ENCODE measurements around the gene GOLPH3L.

GOLPH3L gene

DNA sequence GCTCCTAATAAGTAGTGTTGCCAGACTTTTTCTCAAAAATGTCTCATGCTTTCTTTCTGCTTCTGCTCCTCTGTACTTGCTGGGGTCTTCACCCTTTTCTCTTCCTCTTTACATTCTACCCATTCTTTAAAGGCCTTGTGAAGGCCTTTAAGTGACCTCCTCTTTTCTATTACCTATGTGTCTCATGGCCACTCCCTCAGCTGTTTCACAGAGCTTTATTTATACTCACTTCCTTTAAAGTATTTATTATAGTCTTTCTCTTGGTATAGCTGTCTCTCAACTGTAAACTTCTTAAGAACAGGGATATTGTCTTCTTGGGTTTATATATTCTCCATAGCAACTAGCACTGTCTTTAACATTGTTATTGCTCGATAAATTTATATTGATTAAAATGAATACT, 792 bp downstream of the GOLPH3L start:
- Histone ChIP-seq H3K27me3 (ENCODE audit: low read depth, low read length) (no peaks in the 10 kb centered on the region), H3K4me1 (ENCODE audit: control insufficient read depth in 1 of 2, insufficient read depth in 2 of 2, low read length in 2 of 2) (peaks cover 3 to 10% of the 10 kb centered on the region in 2 donors), H3K36me3 (ENCODE audit: control insufficient read depth in 1 of 2, insufficient read depth in 2 of 2, low read length in 2 of 2) (peaks cover 3 to 7% of the 10 kb centered on the region in 2 donors), H3K4me3 (ENCODE audit: low read depth in 1 of 2, low read length in 2 of 2) (peak overlapping the region; percentile 78 to 80), H3K9me3 (ENCODE audit: control insufficient read depth in 1 of 2, low read length in 2 of 2) (no peaks in the 10 kb centered on the region), H3K27ac (ENCODE audit: low read length) (peak overlapping the region; percentile 65)

GRCh38 chr1:150695561-150695960, 1.4 kb downstream of the GOLPH3L start:
- H3K4me3 ChIP-seq (ENCODE audit: low read depth in 1 of 2, low read length in 2 of 2), result no peak overlapping the region
- no peak overlapping the region for H3K27ac ChIP-seq (ENCODE audit: low read length)
- peaks cover 3 to 10% of the 10 kb centered on the region in 2 donors for H3K4me1 ChIP-seq (ENCODE audit: control insufficient read depth in 1 of 2, insufficient read depth in 2 of 2, low read length in 2 of 2)
- no peaks in the 10 kb centered on the region for H3K9me3 ChIP-seq (ENCODE audit: control insufficient read depth in 1 of 2, low read length in 2 of 2)
- H3K36me3 ChIP-seq (ENCODE audit: control insufficient read depth in 1 of 2, insufficient read depth in 2 of 2, low read length in 2 of 2), result peaks cover 3 to 11% of the 10 kb centered on the region in 2 donors
- no peaks in the 10 kb centered on the region for H3K27me3 ChIP-seq (ENCODE audit: low read depth, low read length)

- Histone ChIP-seq H3K4me3 (ENCODE audit: low read depth in 1 of 2, low read length in 2 of 2) (no peak overlapping the region), H3K27ac (ENCODE audit: low read length) (no peak overlapping the region), H3K4me1 (ENCODE audit: control insufficient read depth in 1 of 2, insufficient read depth in 2 of 2, low read length in 2 of 2) (peaks cover 3 to 10% of the 10 kb centered on the region in 2 donors), H3K36me3 (ENCODE audit: control insufficient read depth in 1 of 2, insufficient read depth in 2 of 2, low read length in 2 of 2) (peaks cover 3 to 18% of the 10 kb centered on the region in 2 donors), H3K27me3 (ENCODE audit: low read depth, low read length) (no peaks in the 10 kb centered on the region), H3K9me3 (ENCODE audit: control insufficient read depth in 1 of 2, low read length in 2 of 2) (no peaks in the 10 kb centered on the region)
Observed at GRCh38 chr1:150692720-150693119, 4.2 kb downstream of the GOLPH3L start.

GRCh38 chr1:150688763-150689162, 8.2 kb downstream of the GOLPH3L start:
- no peaks in the 10 kb centered on the region for H3K27me3 ChIP-seq (ENCODE audit: low read depth, low read length)
- no peak overlapping the region for H3K27ac ChIP-seq (ENCODE audit: low read length)
- H3K4me1 ChIP-seq (ENCODE audit: control insufficient read depth in 1 of 2, insufficient read depth in 2 of 2, low read length in 2 of 2), result no peaks in the 10 kb centered on the region
- H3K4me3 ChIP-seq (ENCODE audit: low read depth in 1 of 2, low read length in 2 of 2), result no peak overlapping the region
- H3K9me3 ChIP-seq (ENCODE audit: control insufficient read depth in 1 of 2, low read length in 2 of 2), result no peaks in the 10 kb centered on the region
- peaks cover 0 to 18% of the 10 kb centered on the region in 2 donors for H3K36me3 ChIP-seq (ENCODE audit: control insufficient read depth in 1 of 2, insufficient read depth in 2 of 2, low read length in 2 of 2)

DNA sequence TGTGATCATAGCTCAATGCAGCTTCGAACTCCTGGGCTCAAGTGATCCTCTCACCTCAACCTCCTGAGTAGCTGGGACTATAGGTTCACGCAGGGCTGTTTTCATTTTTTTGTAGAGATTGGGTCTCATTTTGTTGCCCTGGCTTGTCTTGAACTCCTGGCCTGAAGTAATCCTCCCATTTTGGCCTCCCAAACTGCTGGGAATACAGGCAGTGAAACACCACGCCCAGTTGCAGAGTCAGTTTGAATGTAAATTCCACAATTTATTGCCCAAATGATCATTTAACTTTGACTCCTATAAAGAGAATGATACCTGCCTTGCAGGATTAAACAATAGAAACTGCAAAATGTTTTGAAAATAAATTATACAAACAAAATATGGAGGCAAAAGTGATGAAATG, 10.7 kb downstream of the GOLPH3L start:
- H3K27ac ChIP-seq (ENCODE audit: low read length), result no peak overlapping the region
- no peaks in the 10 kb centered on the region for H3K9me3 ChIP-seq (ENCODE audit: control insufficient read depth in 1 of 2, low read length in 2 of 2)
- no peak overlapping the region for H3K4me3 ChIP-seq (ENCODE audit: low read depth in 1 of 2, low read length in 2 of 2)
- H3K36me3 ChIP-seq (ENCODE audit: control insufficient read depth in 1 of 2, insufficient read depth in 2 of 2, low read length in 2 of 2), result peaks cover 3 to 12% of the 10 kb centered on the region in 2 donors
- no peaks in the 10 kb centered on the region for H3K27me3 ChIP-seq (ENCODE audit: low read depth, low read length)
- no peaks in the 10 kb centered on the region for H3K4me1 ChIP-seq (ENCODE audit: control insufficient read depth in 1 of 2, insufficient read depth in 2 of 2, low read length in 2 of 2)

DNA sequence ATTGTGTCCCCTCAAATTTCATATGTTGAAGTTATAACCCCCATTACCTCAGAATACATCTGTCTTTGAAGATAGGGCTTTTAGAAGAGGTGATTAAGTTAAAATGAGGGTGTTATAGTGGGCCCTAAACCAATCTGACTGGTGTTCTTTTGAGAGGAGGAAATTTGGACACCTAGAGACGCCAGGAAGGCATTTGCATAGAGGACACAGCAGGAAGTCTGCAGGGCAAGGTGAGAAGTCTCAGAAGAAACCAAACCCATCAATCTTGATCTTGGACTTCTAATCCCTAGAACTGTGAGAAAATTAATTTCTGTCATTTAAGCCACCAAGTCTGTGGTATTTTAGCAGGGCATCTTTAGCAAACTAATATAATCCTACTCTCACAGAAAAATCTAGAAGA, 13.0 kb downstream of the GOLPH3L start:
- no peak overlapping the region for H3K4me3 ChIP-seq (ENCODE audit: low read depth in 1 of 2, low read length in 2 of 2)
- no peaks in the 10 kb centered on the region for H3K9me3 ChIP-seq (ENCODE audit: control insufficient read depth in 1 of 2, low read length in 2 of 2)
- H3K36me3 ChIP-seq (ENCODE audit: control insufficient read depth in 1 of 2, insufficient read depth in 2 of 2, low read length in 2 of 2), result peaks cover 0 to 3% of the 10 kb centered on the region in 2 donors
- H3K27me3 ChIP-seq (ENCODE audit: low read depth, low read length), result no peaks in the 10 kb centered on the region
- H3K27ac ChIP-seq (ENCODE audit: low read length), result no peak overlapping the region
- no peaks in the 10 kb centered on the region for H3K4me1 ChIP-seq (ENCODE audit: control insufficient read depth in 1 of 2, insufficient read depth in 2 of 2, low read length in 2 of 2)

DNA sequence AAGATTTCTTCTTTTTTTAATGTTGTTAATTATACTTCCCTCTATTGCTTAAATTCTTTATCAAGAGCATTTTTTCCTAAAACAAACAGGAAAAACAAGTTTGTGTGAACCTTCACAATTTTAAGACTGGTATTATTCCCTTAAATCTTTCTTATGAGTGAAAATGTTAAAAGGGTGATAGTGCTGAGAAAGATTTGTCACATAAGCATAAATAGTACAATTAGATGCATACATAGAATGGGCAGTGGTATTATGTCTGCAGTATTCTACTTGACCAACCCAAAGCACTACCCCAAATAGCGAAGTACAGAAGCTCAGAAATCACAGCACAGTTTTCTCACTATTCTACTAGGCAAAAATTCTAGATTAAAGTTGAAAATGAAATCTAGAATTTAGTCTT, 18.0 kb downstream of the GOLPH3L start:
- H3K4me3 ChIP-seq (ENCODE audit: low read depth in 1 of 2, low read length in 2 of 2), result no peak overlapping the region
- H3K36me3 ChIP-seq (ENCODE audit: control insufficient read depth in 1 of 2, insufficient read depth in 2 of 2, low read length in 2 of 2), result peaks cover 3% of the 10 kb centered on the region in 2 donors
- no peak overlapping the region for H3K27ac ChIP-seq (ENCODE audit: low read length)
- no peaks in the 10 kb centered on the region for H3K4me1 ChIP-seq (ENCODE audit: control insufficient read depth in 1 of 2, insufficient read depth in 2 of 2, low read length in 2 of 2)
- no peaks in the 10 kb centered on the region for H3K9me3 ChIP-seq (ENCODE audit: control insufficient read depth in 1 of 2, low read length in 2 of 2)
- no peaks in the 10 kb centered on the region for H3K27me3 ChIP-seq (ENCODE audit: low read depth, low read length)

DNA sequence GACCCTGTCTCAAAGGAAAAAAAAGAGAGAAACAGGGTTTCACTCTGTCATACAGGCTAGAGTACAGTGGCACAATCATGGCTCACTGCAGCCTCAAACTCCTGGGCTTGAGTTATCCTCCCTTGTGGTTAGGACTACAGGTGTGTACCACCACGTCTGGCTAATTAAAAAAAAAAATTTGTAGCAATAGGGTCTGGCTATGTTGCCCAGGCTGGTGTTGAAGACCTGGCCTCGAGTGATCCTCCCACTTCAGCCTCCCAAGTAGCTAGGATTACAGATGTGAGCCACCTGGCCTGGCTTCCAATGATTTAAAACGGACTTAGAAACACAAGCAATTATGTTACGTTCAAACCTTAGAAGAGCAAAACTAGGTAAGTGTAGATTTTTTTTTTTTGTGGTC, 22.1 kb downstream of the GOLPH3L start:
- Histone ChIP-seq H3K9me3 (ENCODE audit: control insufficient read depth in 1 of 2, low read length in 2 of 2) (no peaks in the 10 kb centered on the region), H3K27me3 (ENCODE audit: low read depth, low read length) (no peaks in the 10 kb centered on the region), H3K4me3 (ENCODE audit: low read depth in 1 of 2, low read length in 2 of 2) (no peak overlapping the region), H3K36me3 (ENCODE audit: control insufficient read depth in 1 of 2, insufficient read depth in 2 of 2, low read length in 2 of 2) (peaks cover 0 to 3% of the 10 kb centered on the region in 2 donors), H3K4me1 (ENCODE audit: control insufficient read depth in 1 of 2, insufficient read depth in 2 of 2, low read length in 2 of 2) (no peaks in the 10 kb centered on the region), H3K27ac (ENCODE audit: low read length) (no peak overlapping the region)

GRCh38 chr1:150663321-150663720, 33.6 kb downstream of the GOLPH3L start:
- Histone ChIP-seq H3K4me1 (ENCODE audit: control insufficient read depth in 1 of 2, insufficient read depth in 2 of 2, low read length in 2 of 2) (no peaks in the 10 kb centered on the region), H3K36me3 (ENCODE audit: control insufficient read depth in 1 of 2, insufficient read depth in 2 of 2, low read length in 2 of 2) (peaks cover 15 to 24% of the 10 kb centered on the region in 2 donors), H3K27me3 (ENCODE audit: low read depth, low read length) (no peaks in the 10 kb centered on the region), H3K27ac (ENCODE audit: low read length) (no peak overlapping the region), H3K9me3 (ENCODE audit: control insufficient read depth in 1 of 2, low read length in 2 of 2) (no peaks in the 10 kb centered on the region), H3K4me3 (ENCODE audit: low read depth in 1 of 2, low read length in 2 of 2) (no peak overlapping the region)

- Histone ChIP-seq H3K4me3 (ENCODE audit: low read depth in 1 of 2, low read length in 2 of 2) (no peak overlapping the region), H3K27me3 (ENCODE audit: low read depth, low read length) (no peaks in the 10 kb centered on the region), H3K4me1 (ENCODE audit: control insufficient read depth in 1 of 2, insufficient read depth in 2 of 2, low read length in 2 of 2) (no peaks in the 10 kb centered on the region), H3K27ac (ENCODE audit: low read length) (no peak overlapping the region), H3K9me3 (ENCODE audit: control insufficient read depth in 1 of 2, low read length in 2 of 2) (no peaks in the 10 kb centered on the region), H3K36me3 (ENCODE audit: control insufficient read depth in 1 of 2, insufficient read depth in 2 of 2, low read length in 2 of 2) (peaks cover 15 to 24% of the 10 kb centered on the region in 2 donors)
Observed at GRCh38 chr1:150662811-150663210, 34.1 kb downstream of the GOLPH3L start.

DNA sequence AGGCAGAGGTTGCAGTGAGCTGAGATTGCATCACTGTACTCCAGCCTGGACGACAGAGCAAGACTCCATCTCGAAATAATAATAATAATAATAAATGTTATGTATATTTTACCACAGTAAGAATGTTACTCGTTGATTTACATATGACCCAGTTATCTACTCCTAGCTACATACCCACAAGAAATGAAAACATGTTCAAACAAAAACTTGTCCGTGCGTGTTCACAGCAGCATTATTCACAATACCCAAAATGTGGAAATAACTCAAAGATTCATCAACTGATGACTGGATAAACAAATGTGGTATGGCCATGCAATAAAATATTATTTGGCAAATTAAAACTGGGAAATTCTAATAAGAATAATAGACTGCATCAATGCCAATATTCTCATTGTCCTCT, 35.8 kb downstream of the GOLPH3L start:
- H3K36me3 ChIP-seq (ENCODE audit: control insufficient read depth in 1 of 2, insufficient read depth in 2 of 2, low read length in 2 of 2), result peaks cover 15 to 20% of the 10 kb centered on the region in 2 donors
- H3K27me3 ChIP-seq (ENCODE audit: low read depth, low read length), result no peaks in the 10 kb centered on the region

GRCh38 chr1:150660584-150660983, 36.4 kb downstream of the GOLPH3L start:
- no peaks in the 10 kb centered on the region for H3K9me3 ChIP-seq (ENCODE audit: control insufficient read depth in 1 of 2, low read length in 2 of 2)
- H3K4me3 ChIP-seq (ENCODE audit: low read depth in 1 of 2, low read length in 2 of 2), result no peak overlapping the region
- no peak overlapping the region for H3K27ac ChIP-seq (ENCODE audit: low read length)
- H3K4me1 ChIP-seq (ENCODE audit: control insufficient read depth in 1 of 2, insufficient read depth in 2 of 2, low read length in 2 of 2), result no peaks in the 10 kb centered on the region
- no peaks in the 10 kb centered on the region for H3K27me3 ChIP-seq (ENCODE audit: low read depth, low read length)
- H3K36me3 ChIP-seq (ENCODE audit: control insufficient read depth in 1 of 2, insufficient read depth in 2 of 2, low read length in 2 of 2), result peaks cover 15 to 20% of the 10 kb centered on the region in 2 donors

More for the DNA sequence above, 35.8 kb downstream of the GOLPH3L start:
- no peaks in the 10 kb centered on the region for H3K4me1 ChIP-seq (ENCODE audit: control insufficient read depth in 1 of 2, insufficient read depth in 2 of 2, low read length in 2 of 2)
- no peak overlapping the region for H3K4me3 ChIP-seq (ENCODE audit: low read depth in 1 of 2, low read length in 2 of 2)
- no peak overlapping the region for H3K27ac ChIP-seq (ENCODE audit: low read length)
- H3K9me3 ChIP-seq (ENCODE audit: control insufficient read depth in 1 of 2, low read length in 2 of 2), result no peaks in the 10 kb centered on the region
